Liver (tissue), 9 donors: Measurements from ENCODE around the gene METTL4. TPM values are rescaled to one million over a fixed set of nuclear protein-coding genes. Genes with fewer than 3 reads are reported as not detected.

Source experiments
- DNase-seq: peaks from one replicate; pipeline ENCODE4 v3.0.0-alpha.2; 2017; ENCODE audit warnings: low spot score
- H3K27ac ChIP-seq, 2 donors: one replicate each; pipeline ENCODE4 v1.7.0; 2013; ENCODE audit warnings: inconsistent platforms in 2 of 2, low read length in 2 of 2, control low read depth in 1 of 2, low read depth in 1 of 2, mild to moderate bottlenecking in 1 of 2
- H3K27me3 ChIP-seq, 4 donors: one replicate each; pipeline versions ENCODE4 v1.6.1 to v1.7.0; 2013; ENCODE audit warnings: low read length in 3 of 4, inconsistent platforms in 1 of 4, mild to moderate bottlenecking in 1 of 4, moderate library complexity in 1 of 4; ENCODE audit not compliant: control insufficient read depth in 4 of 4, insufficient read depth in 4 of 4
- H3K36me3 ChIP-seq, 4 donors: one replicate each; pipeline versions ENCODE4 v1.6.1 to v1.7.0; 2013; ENCODE audit warnings: low read length in 3 of 4, mild to moderate bottlenecking in 3 of 4, low read depth in 1 of 4, moderate library complexity in 1 of 4; ENCODE audit not compliant: control insufficient read depth in 4 of 4, insufficient read depth in 3 of 4
- H3K4me1 ChIP-seq, 4 donors: one replicate each; pipeline versions ENCODE4 v1.6.1 to v1.7.0; 2013; ENCODE audit warnings: low read length in 3 of 4, mild to moderate bottlenecking in 3 of 4, moderate library complexity in 1 of 4; ENCODE audit not compliant: control insufficient read depth in 4 of 4, insufficient read depth in 4 of 4
- H3K4me3 ChIP-seq, 3 donors: one replicate each; pipeline versions ENCODE4 v1.6.1 to v1.7.0; 2013; ENCODE audit warnings: low read length in 3 of 3, control low read depth in 1 of 3, low read depth in 1 of 3, mild to moderate bottlenecking in 1 of 3
- H3K9ac ChIP-seq, 2 donors: one replicate each; pipeline ENCODE4 v1.7.0; 2013; ENCODE audit warnings: low read length in 2 of 2, mild to moderate bottlenecking in 2 of 2, moderate library complexity in 2 of 2, control low read depth in 1 of 2, low read depth in 1 of 2
- H3K9me3 ChIP-seq, 4 donors: one replicate each; pipeline versions ENCODE4 v1.6.1 to v1.7.0; 2013; ENCODE audit warnings: low read length in 3 of 4; ENCODE audit not compliant: control insufficient read depth in 4 of 4
- CTCF ChIP-seq: fragments of 150-350 bp; IDR thresholded peaks from 2 replicates; pipeline ENCODE4 v1.5.1; 2017; ENCODE audit warnings: improper control_type of control experiment, low read depth, low read length; ENCODE audit not compliant: missing input control
- EGR1 ChIP-seq, 2 donors: IDR thresholded peaks; 2 replicates each; pipeline ENCODE4 v1.6.1; 2016 to 2018; ENCODE audit warnings: antibody characterized with exemption in 2 of 2, low read depth in 2 of 2
- FOXA1 ChIP-seq: IDR thresholded peaks from 2 replicates; pipeline ENCODE4 v1.6.1; 2016; ENCODE audit warnings: antibody characterized with exemption
- FOXA2 ChIP-seq: IDR thresholded peaks from 2 replicates; pipeline ENCODE4 v1.6.1; 2016; ENCODE audit warnings: antibody characterized with exemption
- GABPA ChIP-seq, 2 donors: IDR thresholded peaks in 1 of 2; conservative IDR thresholded peaks in 1 of 2; 2 replicates each; pipeline ENCODE4 v1.6.1; 2016; ENCODE audit warnings: antibody characterized with exemption in 2 of 2, mild to moderate bottlenecking in 1 of 2, moderate library complexity in 1 of 2
- HNF4A ChIP-seq, 2 donors: conservative IDR thresholded peaks; 2 replicates each; pipeline ENCODE4 v1.6.1; 2016; ENCODE audit warnings: antibody characterized with exemption in 2 of 2, mild to moderate bottlenecking in 2 of 2
- HNF4G ChIP-seq: IDR thresholded peaks from 2 replicates; pipeline ENCODE4 v1.6.1; 2016; ENCODE audit warnings: antibody characterized with exemption
- JUND ChIP-seq, 2 donors: IDR thresholded peaks; 2 replicates each; pipeline ENCODE4 v1.6.1; 2016; ENCODE audit warnings: antibody characterized with exemption in 2 of 2
- MAX ChIP-seq: IDR thresholded peaks from 2 replicates; pipeline ENCODE4 v1.6.1; 2016; ENCODE audit warnings: antibody characterized with exemption
- NR2F2 ChIP-seq: IDR thresholded peaks from 2 replicates; pipeline ENCODE4 v1.6.1; 2016; ENCODE audit warnings: antibody characterized with exemption
- RAD21 ChIP-seq, 2 donors: IDR thresholded peaks; 2 replicates each; pipeline ENCODE4 v1.6.1; 2016; ENCODE audit warnings: antibody characterized with exemption in 2 of 2, mild to moderate bottlenecking in 2 of 2
- REST ChIP-seq: IDR thresholded peaks from 2 replicates; pipeline ENCODE4 v1.6.1; 2016; ENCODE audit warnings: antibody characterized with exemption, mild to moderate bottlenecking
- RXRA ChIP-seq, 2 donors: IDR thresholded peaks; 2 replicates each; pipeline ENCODE4 v1.6.1; 2017 to 2018; ENCODE audit warnings: antibody characterized with exemption in 2 of 2, mild to moderate bottlenecking in 1 of 2
- SP1 ChIP-seq: IDR thresholded peaks from 2 replicates; pipeline ENCODE4 v1.6.1; 2018; ENCODE audit warnings: antibody characterized with exemption, mild to moderate bottlenecking
- TAF1 ChIP-seq: conservative IDR thresholded peaks from 2 replicates; pipeline ENCODE4 v1.6.1; 2016; ENCODE audit warnings: antibody characterized with exemption, mild to moderate bottlenecking
- WGBS: extraction: QIAGEN DNeasy Blood & Tissue Kit; methylation state at CpG from one replicate; pipeline ENCODE4 v1.1.7; 2013; 5-methylcytosine and 5-hydroxymethylcytosine counted together
- polyA plus RNA-seq, 2 donors: library from polyadenylated mRNA; stranded (reverse) in 1 of 2; unstranded in 1 of 2; fragments of 200-250 nt in 1 of 2; fragments of >200 nt in 1 of 2; fragmentation: Nextera tagmentation in 1 of 2; extraction: Ambion mirVana in 1 of 2; gene quantifications; one replicate each; pipeline versions ENCODE4 v1.2.1 to v1.2.3, GENCODE V29; 2013 to 2015
- total RNA-seq, 2 donors: library from RNA; depleted of rRNA; stranded (reverse); fragments of >200 nt; gene quantifications; one replicate each; pipeline ENCODE4 v1.2.3, GENCODE V29; 2014
- TF ChIP-seq, protein P1 (sequence below): IDR thresholded peaks from 2 replicates; pipeline ENCODE4 v1.6.1; 2016; ENCODE audit warnings: antibody characterized with exemption
- donor health status: healthy.
- donor health status: healthy.
- donor health status: healthy.
- donor health status: healthy.
- donor health status: healthy.

The METTL4 gene
- total and polyA plus RNA-seq, 4 donors = 1.9 to 13.9 (median 3.5) TPM

- TF ChIP-seq CTCF = no peak
- TF ChIP-seq GABPA (IDR thresholded peaks at IDR 0.05 in 1 of 2, conservative IDR thresholded peaks at IDR 0.05 in 1 of 2) = no peak
These were observed 34.8 kb downstream of the METTL4 start (continued) for GRCh38 chr18:2536493-2536892.

DNA sequence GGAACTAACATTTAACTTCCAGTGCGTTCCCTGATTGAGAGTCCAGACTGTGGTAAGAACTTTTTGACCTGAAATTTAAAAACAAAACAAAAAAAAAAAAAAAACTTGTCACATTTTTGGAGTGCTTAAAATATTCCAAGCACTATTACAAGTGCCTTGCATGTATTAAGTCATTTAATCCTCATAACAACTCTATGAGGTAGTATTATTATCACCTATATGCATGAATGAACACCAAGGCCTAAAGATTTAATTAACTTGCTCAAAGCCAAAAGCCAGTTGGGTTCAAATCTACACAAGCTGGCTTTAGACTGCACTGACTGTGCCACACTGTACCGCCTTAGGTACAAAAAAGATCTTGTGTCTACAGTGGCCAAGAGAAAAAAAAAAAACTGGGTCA, 35.2 kb downstream of the METTL4 start:
- no peak for DNase-seq
- H3K9ac ChIP-seq = no peak overlapping the region
- no peak overlapping the region for H3K4me3 ChIP-seq
- WGBS = 77% methylated on average over 2 of the region's 2 CpGs
- no peaks in the 10 kb centered on the region for H3K9me3 ChIP-seq
- no peak for TF ChIP-seq SP1
- no peak for TF ChIP-seq RXRA (IDR thresholded peaks at IDR 0.05)
- no peak for TF ChIP-seq MAX
- TF ChIP-seq GABPA (IDR thresholded peaks at IDR 0.05 in 1 of 2, conservative IDR thresholded peaks at IDR 0.05 in 1 of 2) = no peak
- no peak for TF ChIP-seq NR2F2
- no peak for TF ChIP-seq FOXA1
- H3K27ac ChIP-seq = no peak overlapping the region
- H3K4me1 ChIP-seq = no peaks in the 10 kb centered on the region
- no peaks in the 10 kb centered on the region for H3K36me3 ChIP-seq
- no peaks in the 10 kb centered on the region for H3K27me3 ChIP-seq

GRCh38 chr18:2535419-2535910, 35.8 kb downstream of the METTL4 start:
- no peaks in the 10 kb centered on the region for H3K27me3 ChIP-seq
- H3K4me3 ChIP-seq = no peak overlapping the region
- no peaks in the 10 kb centered on the region for H3K9me3 ChIP-seq
- H3K27ac ChIP-seq = no peak overlapping the region
- no peak for DNase-seq
- H3K9ac ChIP-seq = no peak overlapping the region
- 94% methylated on average over 1 of the region's 1 CpG for WGBS
- H3K4me1 ChIP-seq = no peaks in the 10 kb centered on the region
- TF ChIP-seq, protein P1, sequence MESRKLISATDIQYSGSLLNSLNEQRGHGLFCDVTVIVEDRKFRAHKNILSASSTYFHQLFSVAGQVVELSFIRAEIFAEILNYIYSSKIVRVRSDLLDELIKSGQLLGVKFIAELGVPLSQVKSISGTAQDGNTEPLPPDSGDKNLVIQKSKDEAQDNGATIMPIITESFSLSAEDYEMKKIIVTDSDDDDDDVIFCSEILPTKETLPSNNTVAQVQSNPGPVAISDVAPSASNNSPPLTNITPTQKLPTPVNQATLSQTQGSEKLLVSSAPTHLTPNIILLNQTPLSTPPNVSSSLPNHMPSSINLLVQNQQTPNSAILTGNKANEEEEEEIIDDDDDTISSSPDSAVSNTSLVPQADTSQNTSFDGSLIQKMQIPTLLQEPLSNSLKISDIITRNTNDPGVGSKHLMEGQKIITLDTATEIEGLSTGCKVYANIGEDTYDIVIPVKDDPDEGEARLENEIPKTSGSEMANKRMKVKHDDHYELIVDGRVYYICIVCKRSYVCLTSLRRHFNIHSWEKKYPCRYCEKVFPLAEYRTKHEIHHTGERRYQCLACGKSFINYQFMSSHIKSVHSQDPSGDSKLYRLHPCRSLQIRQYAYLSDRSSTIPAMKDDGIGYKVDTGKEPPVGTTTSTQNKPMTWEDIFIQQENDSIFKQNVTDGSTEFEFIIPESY = no peak
- TF ChIP-seq RAD21 (IDR thresholded peaks at IDR 0.05) (no peak), CTCF (no peak), FOXA2 (no peak), FOXA1 (no peak), JUND (IDR thresholded peaks at IDR 0.05) (no peak), NR2F2 (no peak), HNF4G (no peak), GABPA (IDR thresholded peaks at IDR 0.05 in 1 of 2, conservative IDR thresholded peaks at IDR 0.05 in 1 of 2) (no peak), TAF1 (no peak), HNF4A (conservative IDR thresholded peaks at IDR 0.05) (no peak), RXRA (IDR thresholded peaks at IDR 0.05) (no peak), SP1 (no peak), REST (no peak), MAX (no peak), EGR1 (IDR thresholded peaks at IDR 0.05; ENCODE audit: low read depth in 2 of 2) (no peak)
- no peaks in the 10 kb centered on the region for H3K36me3 ChIP-seq
